NCI-H2227 treated with DMSO at 0.1 percent for 48 hours (cell line): Measurements from ENCODE around the gene CLIC5.

ENCODE experiments used
- DNase-seq: peaks from one replicate; lab custom pipeline; 2025; lab: John Stamatoyannopoulos, UW

Gene CLIC5

GRCh38 chr6:45964300-45964699 is 51.4 kb downstream of the CLIC5 start:
- DNase-seq = no peak

- DNase-seq = no peak
Measured at GRCh38 chr6:45963896-45964295, 51.8 kb downstream of the CLIC5 start.

- no peak for DNase-seq
Measured at GRCh38 chr6:45961125-45961524, 54.5 kb downstream of the CLIC5 start.

DNA sequence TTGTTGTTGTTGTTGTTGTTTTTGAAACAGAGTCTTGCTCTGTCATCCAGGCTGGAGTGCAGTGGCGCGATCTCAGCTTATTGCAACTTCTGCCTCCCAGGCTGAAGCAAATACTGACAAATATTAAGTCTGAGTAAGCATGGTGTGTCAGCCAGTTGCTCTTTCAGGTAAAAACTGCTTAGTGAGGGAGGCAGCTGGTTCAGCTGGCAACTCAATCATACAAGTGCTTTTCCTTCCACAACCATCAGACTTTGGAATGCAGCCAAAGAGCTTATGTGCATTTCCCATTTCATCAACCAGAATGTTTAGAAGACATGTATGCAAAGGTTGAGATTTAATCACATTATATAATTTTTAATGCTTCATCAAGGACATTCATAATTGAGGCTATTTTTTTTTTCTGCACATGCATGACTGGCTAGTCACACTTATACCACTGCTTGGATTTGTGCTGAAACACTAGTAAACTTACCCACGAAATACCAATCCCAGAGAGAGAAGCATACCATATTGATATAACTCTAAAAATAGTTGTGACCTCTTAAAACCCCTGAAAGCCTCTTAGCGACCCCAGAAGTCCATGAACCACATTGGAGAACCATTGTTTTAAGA is 56.0 kb downstream of the CLIC5 start:
- peak; percentile 50 for DNase-seq

DNA sequence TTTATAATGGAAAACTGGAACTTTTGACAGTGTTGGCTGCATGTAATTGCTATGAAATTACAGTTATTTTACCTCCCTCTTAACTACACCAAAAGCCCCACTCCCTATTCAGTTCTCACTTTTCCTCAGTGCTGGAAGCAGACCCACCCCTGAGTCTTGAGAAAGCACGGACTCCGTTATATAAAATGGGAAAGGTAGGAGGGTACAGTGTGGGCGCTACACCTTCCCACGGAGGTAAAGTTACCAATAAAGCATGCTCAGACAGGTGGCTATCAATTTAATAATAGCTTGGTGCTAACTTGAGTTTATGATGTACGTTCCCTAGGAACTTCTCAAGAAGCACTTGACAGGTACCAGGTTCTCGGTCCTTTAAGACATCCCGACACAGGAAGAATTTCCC is 59.0 kb downstream of the CLIC5 start:
- peak; percentile 91 for DNase-seq

GRCh38 chr6:45956176-45956575 is 59.5 kb downstream of the CLIC5 start:
- DNase-seq = no peak

DNA sequence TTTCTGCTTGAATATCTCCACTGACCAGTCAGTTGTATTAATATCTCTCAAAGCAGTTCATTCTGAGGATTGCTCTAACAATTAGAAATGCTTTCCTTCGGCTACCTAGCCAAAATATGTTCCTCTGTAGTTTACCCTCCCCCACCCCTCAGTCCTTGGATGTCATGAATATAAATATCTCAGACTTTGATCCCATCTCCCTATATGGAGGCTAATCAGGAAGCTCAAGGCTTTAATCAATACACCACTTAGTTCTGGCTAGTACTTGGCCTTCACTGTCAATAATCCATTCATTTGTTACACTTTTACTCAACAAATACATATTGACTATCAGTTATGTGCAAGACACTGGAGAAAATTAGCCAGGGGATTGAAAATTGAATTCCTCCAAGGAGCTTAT is 60.1 kb downstream of the CLIC5 start:
- DNase-seq = no peak

DNA sequence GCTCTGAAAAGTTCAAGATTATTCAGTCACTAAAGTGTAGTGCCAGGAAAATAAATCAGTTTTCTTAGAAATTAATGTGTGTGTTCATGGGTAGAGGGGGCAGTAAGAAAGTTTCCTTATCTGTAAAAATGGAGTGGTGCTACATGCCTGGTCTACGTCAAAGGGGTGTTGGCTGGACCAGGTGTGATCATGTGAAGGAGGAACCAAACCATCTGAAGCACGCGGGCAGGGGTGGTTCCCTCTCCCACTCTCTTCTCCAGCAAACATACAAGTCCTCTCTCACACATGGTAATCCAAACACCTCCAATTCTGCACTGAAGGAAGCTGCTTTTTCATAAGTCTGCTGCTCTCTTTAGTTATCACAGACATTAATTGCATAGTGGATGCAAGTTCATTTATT is 63.1 kb downstream of the CLIC5 start:
- no peak for DNase-seq

DNA sequence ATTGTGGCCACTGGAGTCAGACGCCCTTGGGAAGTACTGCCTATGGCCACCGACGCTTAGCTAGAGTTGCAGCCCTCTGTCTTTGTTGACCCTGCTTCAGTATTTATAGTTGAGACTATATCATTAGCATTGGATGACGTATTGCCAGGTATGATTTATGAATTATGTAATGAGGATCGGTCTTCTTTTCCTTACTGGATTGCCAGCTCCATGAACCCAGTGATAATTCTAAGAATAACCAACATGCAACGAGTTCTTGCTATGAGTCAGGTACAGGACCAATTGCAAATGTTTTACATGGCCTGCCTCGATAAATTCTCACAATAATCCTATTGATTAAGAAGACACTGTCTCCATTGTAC is 63.5 kb downstream of the CLIC5 start:
- no peak for DNase-seq

GRCh38 chr6:45951321-45952167 is 64.1 kb downstream of the CLIC5 start:
- DNase-seq = no peak

- DNase-seq = no peak
Measured at GRCh38 chr6:45949256-45949655, 66.4 kb downstream of the CLIC5 start.

DNA sequence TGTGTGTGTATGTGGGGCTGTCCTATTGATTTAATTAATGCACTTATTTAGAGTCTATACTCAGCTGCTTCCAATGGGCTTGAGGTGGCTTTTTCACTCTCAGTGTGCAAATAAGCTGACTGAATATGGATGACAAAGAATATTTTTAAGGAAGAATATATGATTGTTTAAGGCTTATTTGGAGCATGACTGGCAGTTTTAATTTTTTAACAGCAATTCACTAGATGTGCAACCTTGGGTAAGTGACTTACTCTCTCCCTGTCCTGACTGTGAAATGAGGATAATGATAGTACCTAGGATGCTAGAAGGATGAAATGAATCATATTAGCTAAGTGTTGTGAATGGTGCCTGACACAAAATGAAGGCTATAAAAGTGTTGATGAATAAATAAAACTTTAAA is 67.9 kb downstream of the CLIC5 start:
- no peak for DNase-seq

- no peak for DNase-seq
Measured at GRCh38 chr6:45946887-45947286, 68.8 kb downstream of the CLIC5 start.

- DNase-seq = no peak
Measured at GRCh38 chr6:45946352-45946751, 69.3 kb downstream of the CLIC5 start.

- no peak for DNase-seq
Measured at GRCh38 chr6:45942953-45943352, 72.7 kb downstream of the CLIC5 start.

DNA sequence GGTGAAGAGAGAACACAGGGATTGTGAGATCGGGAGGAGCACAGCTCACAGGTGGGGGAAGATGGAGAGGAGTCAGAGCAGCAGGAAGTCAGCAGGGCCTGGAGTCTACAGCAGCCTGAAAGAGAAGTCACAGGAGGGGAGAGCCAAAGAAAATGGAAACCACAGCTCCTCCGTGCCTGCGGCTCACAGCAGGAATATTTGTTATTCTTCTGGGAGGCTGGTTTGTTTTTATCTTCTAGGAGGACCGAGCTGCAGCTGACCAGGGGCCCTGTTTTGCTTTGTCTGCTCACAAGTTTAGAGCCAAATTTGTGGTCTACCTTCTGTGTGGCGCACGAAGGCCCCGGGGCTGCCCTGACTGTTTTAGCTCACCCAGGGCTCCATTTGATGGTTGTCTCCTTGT is 81.8 kb downstream of the CLIC5 start:
- no peak for DNase-seq

DNA sequence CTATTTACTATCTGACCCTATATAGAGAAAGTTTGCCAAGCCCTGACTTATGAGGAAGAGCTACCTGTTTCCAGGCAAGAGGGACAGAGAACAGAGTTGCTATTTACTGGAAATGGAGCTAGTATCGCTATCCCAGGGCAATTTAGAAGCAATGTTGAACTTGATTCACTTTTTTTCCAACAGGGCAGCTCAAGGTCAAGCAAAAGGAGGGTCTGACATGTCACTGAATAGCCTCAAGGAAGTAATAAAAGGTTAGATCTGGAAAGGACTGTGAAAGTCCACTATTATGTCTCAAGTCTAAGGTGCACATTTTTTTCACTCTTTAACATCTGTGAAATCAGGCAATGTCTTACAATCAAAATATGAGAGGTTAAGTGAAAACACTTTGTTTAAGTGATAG is 84.4 kb downstream of the CLIC5 start:
- DNase-seq = no peak

GRCh38 chr6:45930420-45931040 is 85.1 kb downstream of the CLIC5 start:
- peak; percentile 61 for DNase-seq

GRCh38 chr6:45929421-45930361 is 86.0 kb downstream of the CLIC5 start:
- no peak for DNase-seq

GRCh38 chr6:45928721-45929305 is 86.8 kb downstream of the CLIC5 start:
- no peak for DNase-seq

DNA sequence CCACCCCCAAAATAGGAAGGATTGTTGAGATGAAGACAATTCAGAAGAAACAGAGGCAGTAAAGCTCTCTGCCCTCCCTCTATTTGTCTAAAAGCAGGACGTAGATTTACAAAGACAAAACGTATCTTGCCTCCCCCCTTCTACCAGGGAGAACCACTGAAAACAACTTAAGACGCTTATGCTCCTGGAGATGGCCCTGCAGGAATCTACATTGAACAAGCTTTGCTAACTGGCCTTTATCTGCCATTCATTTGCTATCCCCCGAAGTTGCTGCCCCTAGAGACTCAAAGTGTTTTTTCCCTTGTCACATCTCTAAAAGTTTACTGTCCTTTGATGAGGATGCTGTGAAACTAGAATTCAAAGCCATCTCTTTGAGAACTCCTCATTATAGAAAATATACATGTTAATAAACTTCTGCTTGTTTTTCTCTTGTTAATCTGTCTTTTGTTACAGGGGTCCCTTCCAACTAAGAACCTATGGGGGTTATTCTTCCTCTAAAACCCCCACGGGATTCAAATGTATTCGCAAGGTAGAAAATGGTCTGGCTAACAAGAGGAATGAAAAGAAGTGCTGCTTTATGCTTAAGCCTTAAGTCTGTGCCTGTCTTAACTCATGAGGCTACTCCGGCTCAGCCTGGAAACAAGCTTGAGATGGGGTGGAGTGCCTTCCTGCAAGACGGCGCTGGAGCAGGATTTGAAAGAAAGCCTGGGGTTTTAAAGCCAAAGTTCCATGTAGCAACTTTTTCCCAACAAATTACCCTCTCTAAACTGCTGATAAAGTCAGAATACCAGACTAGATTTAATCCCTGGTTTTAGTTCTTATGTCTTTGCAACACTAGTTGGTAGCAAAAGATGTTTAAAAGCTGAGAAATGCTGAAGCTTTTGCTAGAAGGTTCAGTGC is 88.0 kb downstream of the CLIC5 start:
- no peak for DNase-seq
